Fibroblast of pulmonary artery (primary cell): ENCODE measurements around the gene PKD2L2.

ENCODE experiments used
- DNase-seq: peaks from one replicate; pipeline ENCODE4 v3.0.0-alpha.2; 2010; ENCODE audit warnings: low read depth
- H3K4me3 ChIP-seq: replicated peaks from 2 replicates; pipeline ENCODE4 v1.5.1; 2011; ENCODE audit warnings: low read depth, mild to moderate bottlenecking, control low read depth, low read length, moderate library complexity
- CTCF ChIP-seq: IDR thresholded peaks from 2 replicates; pipeline ENCODE4 v1.5.1; 2011; ENCODE audit warnings: mild to moderate bottlenecking, control low read depth, low read length, inconsistent platforms; ENCODE audit errors: missing control alignments

Gene PKD2L2

GRCh38 chr5:137989419-137989818 lies 100.2 kb downstream of the PKD2L2 start:
- TF ChIP-seq CTCF = no peak

More at GRCh38 chr5:137989419-137989818, 100.2 kb downstream of the PKD2L2 start:
- no peak for DNase-seq
- no peak overlapping the region for H3K4me3 ChIP-seq
